ENCODE measurements around the gene HTR7.

HTR7 gene

DNA sequence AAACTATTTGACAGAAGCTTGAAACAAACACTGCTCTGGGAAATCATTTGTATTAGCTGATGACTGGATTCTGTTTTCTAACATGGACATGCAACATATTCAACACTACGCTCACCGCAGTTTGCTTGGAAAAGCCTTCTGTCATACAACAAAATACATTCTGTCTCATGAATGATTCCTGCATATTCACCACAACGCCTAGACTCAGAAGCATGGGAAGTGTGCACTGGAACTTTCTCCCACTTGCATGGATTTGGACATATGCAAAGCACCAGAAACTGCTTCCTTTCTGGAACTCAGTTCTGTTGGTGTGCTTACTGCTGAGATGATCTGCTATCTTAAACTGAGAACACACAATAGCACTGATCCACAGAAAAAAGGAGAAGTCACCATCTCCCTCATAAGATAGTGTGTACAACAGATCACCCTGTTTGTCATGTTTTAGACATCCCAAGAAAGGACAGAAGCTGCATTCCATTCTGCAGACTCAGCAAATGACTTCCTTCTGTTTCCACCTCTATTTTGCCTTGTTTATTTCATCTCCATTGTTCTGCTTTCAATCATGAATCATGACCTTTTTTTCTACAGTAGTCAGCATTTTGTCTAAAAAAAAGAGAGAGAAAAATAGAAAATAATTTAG lies 115.8 kb downstream of the HTR7 start:
- no peak for DNase-seq (ENCODE audit: low read depth in 2 of 2, low spot score in 1 of 2)

DNA sequence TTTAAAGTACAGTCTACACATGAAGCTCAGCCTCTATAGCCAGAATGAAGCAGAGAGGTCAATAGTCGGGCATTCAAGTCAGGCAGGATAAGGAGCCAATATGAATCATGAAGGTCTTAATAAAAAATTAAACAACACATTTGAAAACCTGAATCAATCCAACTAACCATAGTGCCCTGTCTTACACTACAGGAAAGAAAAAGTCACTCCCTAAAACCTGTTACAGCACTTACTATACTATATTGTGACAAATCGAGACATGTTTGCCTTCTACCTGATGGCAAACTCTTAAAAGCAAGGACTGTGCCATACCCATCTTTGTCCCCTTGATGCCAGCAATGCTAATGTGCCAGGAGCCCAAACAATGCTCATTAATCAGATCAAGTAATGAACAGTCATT lies 117.6 kb downstream of the HTR7 start:
- no peak for DNase-seq (ENCODE audit: low read depth in 2 of 2, low spot score in 1 of 2)

- no peak for DNase-seq (ENCODE audit: low read depth in 2 of 2, low spot score in 1 of 2)
Measured at GRCh38 chr10:90738885-90739284, 119.0 kb downstream of the HTR7 start.

GRCh38 chr10:90734415-90734814 lies 123.4 kb downstream of the HTR7 start:
- no peak for DNase-seq (ENCODE audit: low read depth in 2 of 2, low spot score in 1 of 2)

GRCh38 chr10:90732581-90732980 lies 125.3 kb downstream of the HTR7 start:
- DNase-seq (ENCODE audit: low read depth in 2 of 2, low spot score in 1 of 2), result no peak

- DNase-seq (ENCODE audit: low read depth in 2 of 2, low spot score in 1 of 2), result no peak
Measured at GRCh38 chr10:90723416-90724068, 134.3 kb downstream of the HTR7 start.

DNA sequence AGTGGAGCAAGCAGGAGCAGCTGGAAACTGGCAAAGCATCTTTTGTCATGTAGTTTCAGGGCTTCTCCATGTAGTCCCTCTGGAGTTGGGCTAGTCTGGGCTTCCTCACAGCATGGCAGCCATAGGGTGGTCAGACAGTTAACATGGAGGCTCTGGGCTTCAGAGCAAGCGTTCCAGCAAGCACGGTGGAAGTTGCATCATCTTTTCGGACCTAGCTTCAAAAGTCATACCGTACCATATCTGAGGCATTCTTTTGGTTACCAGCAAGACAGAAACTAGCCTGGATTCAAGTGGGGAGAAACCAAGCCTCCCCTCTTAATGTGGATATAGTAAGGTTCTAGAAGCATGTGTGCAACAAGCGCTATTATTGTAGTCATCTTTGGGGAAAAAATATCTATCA lies 135.0 kb downstream of the HTR7 start:
- no peak for DNase-seq (ENCODE audit: low read depth in 2 of 2, low spot score in 1 of 2)

DNA sequence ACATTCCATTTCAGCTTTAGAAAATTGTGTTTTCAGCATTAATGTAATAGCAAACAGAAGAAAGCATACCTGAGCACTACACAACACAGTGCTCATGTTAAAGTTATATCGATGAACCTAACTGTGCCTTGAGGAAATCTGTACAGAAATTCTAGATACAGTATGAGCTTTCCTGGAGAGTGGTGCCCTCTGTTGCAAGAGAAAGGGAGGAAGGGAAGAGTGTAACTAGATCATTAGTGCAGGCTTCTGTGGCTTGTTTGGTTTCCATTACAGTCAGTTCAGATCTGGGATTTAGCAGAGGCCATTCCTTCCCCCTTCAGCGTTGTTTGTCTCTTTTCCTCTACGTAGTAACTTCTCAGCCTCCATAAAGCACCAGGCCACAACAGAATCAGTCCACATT lies 139.7 kb downstream of the HTR7 start:
- DNase-seq (ENCODE audit: low read depth in 2 of 2, low spot score in 1 of 2), result no peak

DNA sequence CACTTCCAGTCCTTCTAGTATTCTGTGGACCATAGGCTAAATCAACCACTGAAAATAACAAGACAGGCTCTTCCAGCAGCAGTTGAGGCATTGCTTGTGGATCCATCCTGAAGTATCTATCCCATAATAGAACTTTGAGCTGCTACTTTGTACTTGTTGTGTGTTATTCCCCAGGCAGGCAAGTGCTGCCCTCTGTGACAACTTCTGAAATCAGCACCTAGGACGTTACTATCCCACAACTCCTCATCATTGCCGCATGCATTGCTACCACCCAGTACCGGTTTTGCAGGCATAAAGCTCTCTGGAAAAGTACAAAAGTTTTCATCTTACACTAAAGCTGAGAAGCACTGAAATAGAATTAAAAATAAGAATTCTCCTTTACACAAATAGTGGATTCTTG lies 145.3 kb downstream of the HTR7 start:
- no peak for DNase-seq (ENCODE audit: low read depth in 2 of 2, low spot score in 1 of 2)

DNA sequence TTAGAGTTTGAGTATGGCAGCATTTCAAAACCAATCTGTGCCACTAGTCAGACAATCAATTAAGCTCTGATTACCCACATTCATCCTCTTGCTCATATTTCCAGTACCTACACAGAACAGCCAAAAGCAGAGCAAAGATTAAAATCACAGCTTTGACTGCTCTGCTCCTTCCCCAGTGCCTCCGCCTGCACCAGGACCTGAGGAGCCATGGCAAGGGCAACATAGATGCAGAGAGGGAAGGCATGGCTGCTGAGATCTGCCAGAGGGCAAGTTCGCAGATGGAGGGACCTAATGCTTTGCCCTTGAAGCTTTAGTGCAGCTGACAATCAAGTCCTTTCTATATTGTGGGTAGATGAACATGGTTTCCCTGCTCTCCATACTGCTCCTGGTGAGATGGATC lies 148.1 kb downstream of the HTR7 start:
- no peak for DNase-seq (ENCODE audit: low read depth in 2 of 2, low spot score in 1 of 2)

DNA sequence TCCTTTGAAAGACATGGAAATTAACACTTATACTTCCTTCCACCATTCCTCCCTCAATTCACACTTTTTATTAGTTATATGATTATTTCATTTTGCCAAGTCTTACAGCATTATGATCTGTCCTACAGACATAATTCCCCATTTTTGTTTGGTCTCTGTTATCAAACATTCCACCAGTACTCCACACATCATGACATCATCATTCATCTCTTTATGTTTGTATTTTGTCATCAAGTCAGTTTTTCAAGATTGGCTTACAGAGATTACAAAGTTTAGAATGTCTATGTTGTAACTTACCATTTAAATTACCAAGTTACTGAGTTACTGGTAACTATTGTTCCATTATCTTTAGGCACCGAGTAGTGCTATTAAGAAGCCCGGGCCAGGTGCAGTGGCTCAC lies 150.2 kb downstream of the HTR7 start:
- DNase-seq (ENCODE audit: low read depth in 2 of 2, low spot score in 1 of 2), result no peak

GRCh38 chr10:90701428-90701827 lies 156.4 kb downstream of the HTR7 start:
- no peak for DNase-seq (ENCODE audit: low read depth in 2 of 2, low spot score in 1 of 2)

DNA sequence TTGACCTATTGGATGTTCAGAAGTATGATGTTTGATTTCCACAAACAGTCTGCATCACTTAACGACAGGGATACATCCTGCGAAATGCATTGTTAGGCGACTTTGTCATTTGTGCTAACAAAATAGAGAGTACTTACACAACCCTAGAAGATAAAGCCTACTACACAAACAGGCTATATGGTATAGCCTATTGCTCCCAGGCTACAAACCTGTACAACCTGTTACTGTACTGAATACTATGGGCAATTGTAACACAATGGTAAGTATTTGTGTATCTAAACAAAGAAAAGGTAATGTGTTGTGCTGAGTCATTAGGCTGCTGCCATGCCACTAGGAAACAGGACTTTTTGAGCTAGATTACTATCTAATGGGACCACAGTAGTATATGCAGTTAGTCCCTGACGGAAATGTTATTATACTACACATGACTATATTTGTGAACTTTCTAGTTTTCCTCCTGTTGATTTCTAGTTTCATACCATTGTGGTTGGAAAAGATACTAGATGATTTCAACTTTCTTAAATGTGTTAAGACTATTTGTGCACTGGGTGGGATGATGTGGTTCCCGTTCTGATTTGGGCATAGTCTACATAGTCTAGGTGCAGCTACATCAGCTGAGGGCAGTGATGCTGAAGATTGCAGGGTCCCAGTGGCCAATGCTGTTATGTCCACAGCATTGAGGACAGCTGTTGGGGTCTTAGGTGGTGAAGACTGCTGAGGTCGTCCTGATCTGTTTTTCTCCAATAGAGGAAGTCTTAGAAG lies 161.7 kb downstream of the HTR7 start:
- no peak for DNase-seq (ENCODE audit: low read depth in 2 of 2, low spot score in 1 of 2)

Measured in stimulated activated CD8-positive, alpha-beta memory T cell treated with anti-CD3 and anti-CD28 coated beads, Interleukin-4, amount 100 ng/mL, for 4 hours (primary cell).